Stimulated activated CD4-positive, alpha-beta T cell treated with anti-CD3 and anti-CD28 coated beads, Interleukin-15, amount 100 ng/mL, for 48 hours (primary cell): ENCODE measurements around the gene PAPOLG.
"Not testable (repeated sequence)": the region's sequence is repeated elsewhere in the genome, so short reads cannot be mapped to it uniquely, and the experiment has no call there.

Experiments used
- DNase-seq, 2 donors: peaks; one replicate each; pipeline ENCODE4 v3.0.0-alpha.2; 2020; ENCODE audit warnings: low read depth in 2 of 2

The PAPOLG gene

GRCh38 chr2:60775048-60775639, 19.1 kb downstream of the PAPOLG start:
- no peak for DNase-seq

- DNase-seq = no peak
Observed at GRCh38 chr2:60778352-60778751, 22.3 kb downstream of the PAPOLG start.

GRCh38 chr2:60779426-60779825, 23.4 kb downstream of the PAPOLG start:
- no peak for DNase-seq

- DNase-seq = no peak
Observed at GRCh38 chr2:60780721-60781120, 24.7 kb downstream of the PAPOLG start.

GRCh38 chr2:60793169-60793568, 37.1 kb downstream of the PAPOLG start:
- DNase-seq = no peak

GRCh38 chr2:60794271-60794863, 38.3 kb downstream of the PAPOLG start:
- DNase-seq = no peak

GRCh38 chr2:60796573-60797509, 40.8 kb downstream of the PAPOLG start:
- DNase-seq = no peak

- no peak for DNase-seq
Observed at GRCh38 chr2:60804473-60804872, 48.4 kb downstream of the PAPOLG start.

- no peak for DNase-seq
Observed at GRCh38 chr2:60806595-60806987, 50.5 kb downstream of the PAPOLG start.

- peak; percentile 49 to 59 for DNase-seq
Observed at GRCh38 chr2:60806988-60807681, 51.1 kb downstream of the PAPOLG start.

- DNase-seq = no peak
Observed at GRCh38 chr2:60808330-60808801, 52.3 kb downstream of the PAPOLG start.

- no peak for DNase-seq
Observed at GRCh38 chr2:60811491-60812375, 55.7 kb downstream of the PAPOLG start.

GRCh38 chr2:60817191-60817590, 61.1 kb downstream of the PAPOLG start:
- DNase-seq = not testable (repeated sequence)

- peak; percentile 43 to 47 for DNase-seq
Observed at GRCh38 chr2:60818272-60818671, 62.2 kb downstream of the PAPOLG start.

- peak; percentile 72 to 82 for DNase-seq
Observed at GRCh38 chr2:60819155-60819862, 63.2 kb downstream of the PAPOLG start.

- no peak for DNase-seq
Observed at GRCh38 chr2:60819936-60820335, 63.9 kb downstream of the PAPOLG start.

- DNase-seq = no peak
Observed at GRCh38 chr2:60820416-60821132, 64.5 kb downstream of the PAPOLG start.

- DNase-seq = no peak
Observed at GRCh38 chr2:60821133-60821469, 65.0 kb downstream of the PAPOLG start.

GRCh38 chr2:60821587-60822302, 65.7 kb downstream of the PAPOLG start:
- no peak for DNase-seq
